Kidney epithelial cell (primary cell): ENCODE data around the gene MYO3B. TPM values are rescaled to one million over a fixed set of nuclear protein-coding genes. Genes with fewer than 3 reads are reported as not detected.

Experiments used
- DNase-seq: peaks from one replicate; pipeline ENCODE4 v3.0.0-alpha.2; 2010; ENCODE audit warnings: low read depth
- H3K27me3 ChIP-seq: 2 replicates; pipeline ENCODE4 v1.6.0; 2011; ENCODE audit warnings: low read length; ENCODE audit not compliant: control insufficient read depth, insufficient read depth
- H3K36me3 ChIP-seq: 2 replicates; pipeline ENCODE4 v1.5.1; 2011; ENCODE audit warnings: low read length; ENCODE audit not compliant: control insufficient read depth, insufficient read depth
- H3K4me3 ChIP-seq: 2 replicates; pipeline ENCODE4 v1.5.1; 2011; ENCODE audit warnings: low read depth, mild to moderate bottlenecking, control low read depth, low read length
- CTCF ChIP-seq: IDR thresholded peaks from 2 replicates; pipeline ENCODE4 v1.5.1; 2011; ENCODE audit warnings: mild to moderate bottlenecking, moderate library complexity, low read length, control low read depth, inconsistent platforms; ENCODE audit not compliant: insufficient read depth, poor library complexity, severe bottlenecking
- total RNA-seq: library from RNA; depleted of rRNA; stranded (reverse); fragments of >200 nt; gene quantifications from 2 replicates; pipeline ENCODE4 v1.2.3, GENCODE V29; 2015

The MYO3B gene
- total RNA-seq, 1 donor from 2014 or later: 1.1 TPM

GRCh38 chr2:170265321-170265720 is 87.4 kb downstream of the MYO3B start:
- H3K4me3 ChIP-seq: no peak overlapping the region
- no peaks in the 10 kb centered on the region for H3K36me3 ChIP-seq
- no peak for DNase-seq

GRCh38 chr2:170266358-170266757 is 88.4 kb downstream of the MYO3B start:
- DNase-seq: no peak
- no peak overlapping the region for H3K4me3 ChIP-seq
- no peak for TF ChIP-seq CTCF
- no peaks in the 10 kb centered on the region for H3K36me3 ChIP-seq
- H3K27me3 ChIP-seq: no peaks in the 10 kb centered on the region

More at GRCh38 chr2:170265321-170265720, 87.4 kb downstream of the MYO3B start:
- TF ChIP-seq CTCF: no peak
- H3K27me3 ChIP-seq: no peaks in the 10 kb centered on the region

GRCh38 chr2:170267071-170267470 is 89.1 kb downstream of the MYO3B start:
- TF ChIP-seq CTCF: no peak
- H3K4me3 ChIP-seq: no peak overlapping the region
- no peaks in the 10 kb centered on the region for H3K27me3 ChIP-seq
- no peaks in the 10 kb centered on the region for H3K36me3 ChIP-seq
- DNase-seq: no peak

GRCh38 chr2:170270278-170270864 is 92.4 kb downstream of the MYO3B start:
- Histone ChIP-seq H3K27me3 (no peaks in the 10 kb centered on the region), H3K4me3 (no peak overlapping the region), H3K36me3 (no peaks in the 10 kb centered on the region)
- no peak for DNase-seq
- TF ChIP-seq CTCF: no peak

- no peak for DNase-seq
- no peak for TF ChIP-seq CTCF
These were observed 93.4 kb downstream of the MYO3B start for GRCh38 chr2:170271340-170271739.

GRCh38 chr2:170276056-170276455 is 98.1 kb downstream of the MYO3B start:
- DNase-seq: no peak
- no peak for TF ChIP-seq CTCF
- Histone ChIP-seq H3K36me3 (no peaks in the 10 kb centered on the region), H3K4me3 (no peak overlapping the region), H3K27me3 (no peaks in the 10 kb centered on the region)

More at GRCh38 chr2:170271340-170271739, 93.4 kb downstream of the MYO3B start:
- Histone ChIP-seq H3K27me3 (no peaks in the 10 kb centered on the region), H3K4me3 (no peak overlapping the region), H3K36me3 (no peaks in the 10 kb centered on the region)
